Neural crest cell (in vitro differentiated cells): ENCODE results near the gene YARS1. TPM values are rescaled to one million over a fixed set of nuclear protein-coding genes. Genes with fewer than 3 reads are reported as not detected.

ENCODE experiments used
- DNase-seq: peaks from one replicate; pipeline ENCODE4 v3.0.0; 2021; ENCODE audit warnings: low read depth, mixed read lengths, low spot score
- H3K27ac Mint-ChIP-seq: one replicate; pipeline ENCODE4 v1.8.0; 2021; ENCODE audit warnings: mild to moderate bottlenecking, mixed read lengths; ENCODE audit not compliant: unreplicated experiment
- H3K27me3 Mint-ChIP-seq: 2 replicates; pipeline ENCODE4 v1.8.0; 2021; ENCODE audit warnings: low read depth, mild to moderate bottlenecking, mixed read lengths
- H3K36me3 Mint-ChIP-seq: 2 replicates; pipeline ENCODE4 v1.8.0; 2021; ENCODE audit warnings: low read depth, mild to moderate bottlenecking, mixed read lengths
- H3K4me1 Mint-ChIP-seq: 2 replicates; pipeline ENCODE4 v1.8.0; 2021; ENCODE audit warnings: mixed read lengths
- H3K4me3 Mint-ChIP-seq: one replicate; pipeline ENCODE4 v1.8.0; 2021; ENCODE audit warnings: mild to moderate bottlenecking, mixed read lengths
- H3K9me3 Mint-ChIP-seq: 2 replicates; pipeline ENCODE4 v1.8.0; 2021; ENCODE audit warnings: mixed read lengths
- CTCF ChIP-seq: fragments of 200-600 bp; sonication (generic); conservative IDR thresholded peaks from 2 replicates; pipeline ENCODE4 v1.5.0; 2021; ENCODE audit warnings: antibody characterized with exemption, mild to moderate bottlenecking
- long read RNA-seq: library from polyadenylated mRNA; unstranded; transcript quantifications from one replicate; pipeline ENCODE4 v2.0.0, GENCODE V29; 2020
- total RNA-seq: library from RNA; stranded (reverse); gene quantifications from 2 replicates; pipeline ENCODE4 v1.2.1, GENCODE V29; 2021

YARS1 gene
- total RNA-seq: 140 and 145 TPM in 2 replicates
- long read RNA-seq, transcript YARS-201 (13 exons, 3,238 nt): major isoform, 137 of 205 reads
- long read RNA-seq, transcript YARS-208 (5 exons, 2,197 nt): minor isoform, 5 of 205 reads
- long read RNA-seq, partial matches to known transcripts: 42 of 205 reads
- long read RNA-seq, other reads (novel, unspliced or antisense): 18 of 205 reads

DNA sequence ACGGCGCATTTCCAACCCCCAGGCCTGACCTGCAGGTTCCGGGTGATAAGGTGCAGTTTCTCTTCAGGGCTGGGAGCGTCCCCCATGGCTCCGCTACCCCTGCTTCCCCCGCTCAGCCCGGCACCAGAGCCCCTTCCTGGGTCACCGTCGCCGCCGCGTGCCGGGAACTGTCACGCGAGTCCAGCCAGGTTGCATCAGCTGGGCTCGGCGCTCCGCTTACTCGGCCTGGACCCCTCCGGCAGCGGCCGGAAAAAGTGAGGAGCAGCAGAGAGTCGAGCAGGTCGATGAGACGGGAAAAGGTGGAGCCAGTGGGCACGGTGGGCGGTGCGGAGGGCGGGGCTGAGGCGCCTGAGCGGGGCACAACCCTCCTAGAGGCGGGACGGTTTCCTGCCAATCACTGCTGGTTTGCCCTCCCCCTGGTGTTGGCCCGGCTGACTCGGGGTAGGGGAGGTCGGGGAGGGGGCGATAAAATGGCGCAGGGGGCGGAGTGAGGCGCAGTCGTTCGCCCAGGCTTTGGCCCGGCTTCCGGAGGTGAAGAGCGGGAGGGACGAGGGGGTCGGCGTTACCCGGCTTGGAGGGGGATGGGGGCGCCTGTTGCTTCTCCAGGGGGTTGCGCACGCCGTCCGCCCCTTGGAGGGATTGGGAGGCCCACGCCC lies at the start of gene YARS1, which contains the start of gene S100PBP:
Gene YARS1 (minus strand): TSS at position 200 of the 656 bp plus-strand sequence. CDS start 114 bp downstream, at position 86.
Gene S100PBP (plus strand): TSS at position 495 of the 656 bp plus-strand sequence. CDS start 8,447 bp downstream, outside the sequence.
- Mint-ChIP-seq H3K27me3 (no peaks in the 10 kb centered on the region), H3K36me3 (peaks cover 9% of the 10 kb centered on the region), H3K27ac (peak within 1 kb of the TSS; percentile 99), H3K4me1 (peaks cover 41% of the 10 kb centered on the region), H3K9me3 (no peaks in the 10 kb centered on the region), H3K4me3 (peak within 1 kb of the TSS; percentile 95)
- peak; percentile 100 for DNase-seq
- no peak for TF ChIP-seq CTCF

GRCh38 chr1:32865639-32866405 lies 48.7 kb upstream of the YARS1 start:
- H3K36me3 Mint-ChIP-seq: peaks cover 9% of the 10 kb centered on the region
- H3K27me3 Mint-ChIP-seq: peaks cover 13% of the 10 kb centered on the region
- no peak for DNase-seq
- no peak overlapping the region for H3K27ac Mint-ChIP-seq
- H3K4me1 Mint-ChIP-seq: peaks cover 16% of the 10 kb centered on the region
- no peaks in the 10 kb centered on the region for H3K9me3 Mint-ChIP-seq
- H3K4me3 Mint-ChIP-seq: no peak overlapping the region
- no peak for TF ChIP-seq CTCF

GRCh38 chr1:32864375-32865019 lies 47.3 kb upstream of the YARS1 start:
- Mint-ChIP-seq H3K4me1 (peaks cover 11% of the 10 kb centered on the region), H3K36me3 (peaks cover 9% of the 10 kb centered on the region), H3K9me3 (no peaks in the 10 kb centered on the region), H3K27ac (no peak overlapping the region), H3K4me3 (no peak overlapping the region), H3K27me3 (peaks cover 5% of the 10 kb centered on the region)
- no peak for DNase-seq
- TF ChIP-seq CTCF: no peak

- Mint-ChIP-seq H3K9me3 (no peaks in the 10 kb centered on the region), H3K4me1 (peaks cover 6% of the 10 kb centered on the region), H3K4me3 (no peak overlapping the region), H3K27me3 (no peaks in the 10 kb centered on the region), H3K27ac (no peak overlapping the region), H3K36me3 (peaks cover 9% of the 10 kb centered on the region)
- TF ChIP-seq CTCF: no peak
- DNase-seq: no peak
These were observed 46.7 kb upstream of the YARS1 start for GRCh38 chr1:32863881-32864245.

- Mint-ChIP-seq H3K9me3 (no peaks in the 10 kb centered on the region), H3K36me3 (peaks cover 9% of the 10 kb centered on the region), H3K27me3 (no peaks in the 10 kb centered on the region), H3K4me1 (peaks cover 6% of the 10 kb centered on the region), H3K4me3 (no peak overlapping the region), H3K27ac (no peak overlapping the region)
- no peak for DNase-seq
- no peak for TF ChIP-seq CTCF
These were observed 46.2 kb upstream of the YARS1 start for GRCh38 chr1:32863218-32863880.
